HepG2 (cell line): ENCODE results near the gene TOM1L2. TPM values are rescaled to one million over a fixed set of nuclear protein-coding genes. Genes with fewer than 3 reads are reported as not detected.

Source experiments
- ATAC-seq: fragments of 200-7000 bp; cut with Tn5 transposase; 3 replicates; pipeline ENCODE4 v1.9.1; 2020; ENCODE audit warnings: mild to moderate bottlenecking, moderate library complexity
- BruUV-seq: library from RNA; stranded (reverse); fragments of 400-500 nt; replicated peaks from 2 replicates; lab custom pipeline; 2021; lab: Mats Ljungman, UMichigan
- CTCF ChIA-PET: fragments of 300-600 bp; formaldehyde crosslinking; extraction: SDS; loops from one replicate; lab custom pipeline; 2021; ENCODE audit warnings: low total read pairs, inconsistent platforms, low intra/inter-chr PET ratio; lab: Yijun Ruan, JAX
- POLR2A ChIA-PET: fragments of 350-600 bp; sonication (Branson Sonifier 250); formaldehyde crosslinking; loops from one replicate; lab custom pipeline; 2020; ENCODE audit warnings: antibody characterized with exemption, inconsistent platforms; lab: Yijun Ruan, JAX
- DNase-seq: peaks from one replicate; pipeline ENCODE4 v3.0.0-alpha.2; 2015; ENCODE audit warnings: low spot score
- FAIRE-seq: peaks from 3 replicates; lab custom pipeline; 2011; peaks lifted over from hg19 to GRCh38; lab: Jason Lieb, UNC
- H2AFZ ChIP-seq: one replicate; pipeline ENCODE4 v1.6.1; 2011; ENCODE audit warnings: low read length, inconsistent platforms
- H3K27ac ChIP-seq: fragments of 300-600 bp; 3 replicates; pipeline ENCODE4 v1.8.0; 2011; ENCODE audit warnings: mixed run types, mild to moderate bottlenecking, mixed read lengths, low read length, inconsistent platforms; ENCODE audit not compliant: insufficient read depth; ENCODE audit errors: extremely low read length
- H3K27me3 ChIP-seq, 2 experiments: fragments of 200-600 bp in 1 of 2; 2 replicates in 1 of 2; 3 replicates in 1 of 2; pipeline versions ENCODE4 v1.6.0 to v1.8.0; 2011; ENCODE audit warnings: low read length in 2 of 2, mild to moderate bottlenecking in 2 of 2, moderate library complexity in 2 of 2, inconsistent platforms in 1 of 2; ENCODE audit not compliant: insufficient read depth in 2 of 2, control insufficient read depth in 1 of 2
- H3K36me3 ChIP-seq, 2 experiments: fragments of 200-600 bp in 1 of 2; replicated peaks in 1 of 2; 2 replicates in 1 of 2; 3 replicates in 1 of 2; pipeline versions ENCODE4 v1.5.1 to v1.8.0; 2011; ENCODE audit warnings: low read length in 2 of 2, inconsistent platforms in 1 of 2; ENCODE audit not compliant: insufficient read depth in 2 of 2, control insufficient read depth in 1 of 2
- H3K4me1 ChIP-seq: 2 replicates; pipeline ENCODE4 v1.5.1; 2012; ENCODE audit warnings: low read length, inconsistent platforms; ENCODE audit not compliant: insufficient read depth
- H3K4me2 ChIP-seq: 2 replicates; pipeline ENCODE4 v1.6.0; 2011; ENCODE audit warnings: low read depth, low read length, inconsistent platforms
- H3K4me3 ChIP-seq, 3 experiments: fragments of 200-600 bp in 1 of 3; sonication (generic), shearing (Covaris generic) in 1 of 3; replicated peaks in 1 of 3; 2 replicates each; pipeline ENCODE4 v1.5.1; 2011 to 2016; ENCODE audit warnings: low read length in 3 of 3, inconsistent platforms in 2 of 3, low read depth in 2 of 3, mild to moderate bottlenecking in 2 of 3, control low read depth in 1 of 3, mixed read lengths in 1 of 3; ENCODE audit not compliant: insufficient read depth in 1 of 3
- H3K79me2 ChIP-seq: one replicate; pipeline ENCODE4 v1.6.1; 2011; ENCODE audit warnings: low read length, inconsistent platforms; ENCODE audit not compliant: insufficient read depth
- H3K9ac ChIP-seq: 2 replicates; pipeline ENCODE4 v1.6.0; 2011; ENCODE audit warnings: mild to moderate bottlenecking, low read depth, low read length, inconsistent platforms; ENCODE audit not compliant: insufficient read depth
- H3K9me3 ChIP-seq: 2 replicates; pipeline ENCODE4 v1.5.1; 2012; ENCODE audit warnings: mild to moderate bottlenecking, low read length
- H4K20me1 ChIP-seq: 2 replicates; pipeline ENCODE4 v1.6.0; 2011; ENCODE audit warnings: inconsistent platforms, mild to moderate bottlenecking, low read length, moderate library complexity; ENCODE audit not compliant: insufficient read depth
- CC2D1A ChIP-seq: sonication (generic); formaldehyde crosslinking; IDR thresholded peaks from 2 replicates; pipeline ENCODE4 v1.8.1; 2023; ENCODE audit warnings: mild to moderate bottlenecking, missing genetic modification reagents
- ZNF329 ChIP-seq: sonication (generic); formaldehyde crosslinking; IDR thresholded peaks from 2 replicates; pipeline ENCODE4 v1.9.0; 2021; ENCODE audit warnings: low read depth, mild to moderate bottlenecking, missing genetic modification reagents
- ZNF567 ChIP-seq: sonication (generic); formaldehyde crosslinking; IDR thresholded peaks from 2 replicates; pipeline ENCODE4 v1.8.1; 2023; ENCODE audit warnings: mild to moderate bottlenecking, missing genetic modification reagents, borderline replicate concordance
- WGBS: methylation state at CpG from one replicate; pipeline ENCODE4 v1.1.6; 2017; ENCODE audit warnings: low lambda C conversion rate; 5-methylcytosine and 5-hydroxymethylcytosine counted together
- in situ Hi-C: cut with HindIII; loops from 2 replicates; pipeline ENCODE4 v1.10.0; 2017; ENCODE audit warnings: low pct_unique_long_range_greater_than_20kb; ENCODE audit not compliant: extremely low pct_ligation_motif_present
- intact Hi-C: fragments of 100-400 bp; cut with micrococcal nuclease; formaldehyde crosslinking; loops from one replicate; pipeline ENCODE4 v1.10.0; 2022; ENCODE audit not compliant: unreplicated experiment
- polyA plus RNA-seq, 8 experiments: library from polyadenylated mRNA; depleted of rRNA in 3 of 8; stranded (reverse) in 7 of 8; unstranded in 1 of 8; fragments of >200 nt; fragmentation: Illumina TruSeq in 4 of 8; extraction: Trizol in 4 of 8; gene quantifications; 2 replicates each; pipeline versions ENCODE4 v1.2.1 to v1.2.3, GENCODE V29; 2011 to 2016; ENCODE audit warnings: low read depth in 4 of 8, missing spikeins in 1 of 8, mixed read lengths in 1 of 8; ENCODE audit not compliant: insufficient read depth in 1 of 8
- total RNA-seq, 5 experiments: library from RNA; depleted of rRNA; stranded (reverse); fragments of >200 nt; fragmentation: Illumina TruSeq; extraction: Trizol; gene quantifications; 2 replicates each; pipeline ENCODE4 v1.2.3, GENCODE V29; 2016; ENCODE audit warnings: low read depth in 1 of 5

The TOM1L2 gene
- total and polyA plus RNA-seq, 2 of the 13 experiments (the other 11 are each of a cell fraction or from before 2014, with no cell fraction given), result 4.7 to 7.4 TPM

DNA sequence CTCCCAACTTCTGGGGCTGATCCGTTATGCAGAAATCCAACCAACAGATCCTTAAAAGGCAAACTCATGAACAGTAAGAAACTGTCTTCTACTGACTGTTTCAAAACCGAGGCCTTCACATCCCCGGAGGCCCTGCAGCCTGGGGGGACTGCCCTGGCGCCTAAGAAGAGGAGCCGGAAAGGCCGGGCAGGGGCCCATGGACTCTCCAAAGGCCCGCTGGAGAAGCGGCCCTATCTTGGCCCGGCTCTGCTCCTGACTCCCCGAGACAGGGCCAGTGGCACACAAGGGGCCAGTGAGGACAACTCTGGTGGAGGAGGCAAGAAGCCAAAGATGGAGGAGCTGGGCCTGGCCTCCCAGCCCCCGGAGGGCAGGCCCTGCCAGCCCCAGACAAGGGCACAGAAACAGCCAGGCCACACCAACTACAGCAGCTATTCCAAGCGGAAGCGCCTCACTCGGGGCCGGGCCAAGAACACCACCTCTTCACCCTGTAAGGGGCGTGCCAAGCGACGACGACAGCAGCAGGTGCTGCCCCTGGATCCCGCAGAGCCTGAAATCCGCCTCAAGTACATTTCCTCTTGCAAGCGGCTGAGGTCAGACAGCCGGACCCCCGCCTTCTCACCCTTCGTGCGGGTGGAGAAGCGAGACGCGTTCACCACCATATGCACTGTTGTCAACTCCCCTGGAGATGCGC is 174.9 kb downstream of the TOM1L2 start:
- Histone ChIP-seq H3K79me2 (no peaks in the 10 kb centered on the region), H3K36me3 (peaks cover 26 to 46% of the 10 kb centered on the region in 2 experiments; a peak in 4 of 5 replicates), H3K27ac (no peak overlapping the region), H3K9me3 (no peaks in the 10 kb centered on the region), H3K4me2 (no peak overlapping the region), H4K20me1 (no peaks in the 10 kb centered on the region), H3K27me3 (no peaks in the 10 kb centered on the region), H3K4me3 (no peak overlapping the region), H3K9ac (no peak overlapping the region), H2AFZ (no peak overlapping the region), H3K4me1 (no peaks in the 10 kb centered on the region)
- ChIA-PET POLR2A (no interaction called here), CTCF (no interaction called here)
- no peak for DNase-seq
- in situ Hi-C loops (no loop called here), intact Hi-C loops (no loop called here)
- 95% methylated on average over 25 of the region's 30 CpGs for WGBS
- no peak for ATAC-seq
- no peak for FAIRE-seq
- BruUV-seq, result TSS peak; percentile 46
- TF ChIP-seq ZNF329 (peak; percentile 98), CC2D1A (CRISPR knock-in tag) (no peak)

DNA sequence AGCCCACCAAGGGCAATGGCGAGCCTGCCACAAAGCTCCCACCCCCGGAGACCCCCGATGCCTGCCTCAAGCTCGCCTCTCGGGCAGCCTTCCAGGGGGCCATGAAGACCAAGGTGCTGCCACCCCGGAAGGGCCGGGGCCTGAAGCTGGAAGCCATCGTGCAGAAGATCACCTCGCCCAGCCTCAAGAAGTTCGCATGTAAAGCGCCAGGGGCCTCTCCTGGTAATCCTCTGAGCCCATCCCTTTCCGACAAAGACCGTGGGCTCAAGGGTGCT is 175.5 kb downstream of the TOM1L2 start:
- Histone ChIP-seq H3K27ac (no peak overlapping the region), H3K4me1 (no peaks in the 10 kb centered on the region), H3K79me2 (no peaks in the 10 kb centered on the region), H3K9me3 (no peaks in the 10 kb centered on the region), H4K20me1 (no peaks in the 10 kb centered on the region), H3K36me3 (peaks cover 26 to 42% of the 10 kb centered on the region in 2 experiments; a peak in 4 of 5 replicates), H3K4me2 (no peak overlapping the region), H2AFZ (no peak overlapping the region), H3K4me3 (no peak overlapping the region), H3K9ac (no peak overlapping the region), H3K27me3 (no peaks in the 10 kb centered on the region)
- in situ Hi-C loops (no loop called here), intact Hi-C loops (no loop called here)
- WGBS, result 97% methylated on average over 6 of the region's 13 CpGs
- BruUV-seq, result no TSS peak
- ATAC-seq (no peak), DNase-seq (no peak), FAIRE-seq (no peak)
- ChIA-PET POLR2A (no interaction called here), CTCF (no interaction called here)
- TF ChIP-seq ZNF567 (CRISPR knock-in tag), result no peak
